Lung (tissue), 16 donors: ENCODE data around the gene METTL18. TPM values are rescaled to one million over a fixed set of nuclear protein-coding genes. Genes with fewer than 3 reads are reported as not detected.

ENCODE experiments used
- ATAC-seq: fragments of 200-7000 bp; cut with Tn5 transposase; one replicate; pipeline ENCODE4 v1.9.1; 2020; ENCODE audit warnings: moderate number of reproducible peaks; ENCODE audit not compliant: insufficient read depth, low FRiP score
- DNase-seq, 3 donors: peaks; one replicate each; pipeline ENCODE4 v3.0.0-alpha.2; 2013 to 2017
- H3K27ac ChIP-seq, 2 donors: one replicate each; pipeline ENCODE4 v1.5.1; 2013; ENCODE audit warnings: mild to moderate bottlenecking in 2 of 2, moderate library complexity in 2 of 2, control low read depth in 1 of 2, inconsistent platforms in 1 of 2, low read depth in 1 of 2, low read length in 1 of 2
- H3K27me3 ChIP-seq, 3 donors: one replicate each; pipeline ENCODE4 v1.5.1; 2013; ENCODE audit warnings: low read length in 2 of 3; ENCODE audit not compliant: control insufficient read depth in 3 of 3, insufficient read depth in 3 of 3
- H3K36me3 ChIP-seq, 4 donors: one replicate each; pipeline ENCODE4 v1.5.1; 2013; ENCODE audit warnings: low read length in 4 of 4, mild to moderate bottlenecking in 1 of 4, moderate library complexity in 1 of 4; ENCODE audit not compliant: control insufficient read depth in 4 of 4, insufficient read depth in 4 of 4
- H3K4me1 ChIP-seq, 5 donors: one replicate each; pipeline ENCODE4 v1.5.1; 2013; ENCODE audit warnings: low read length in 5 of 5, mild to moderate bottlenecking in 2 of 5, moderate library complexity in 1 of 5; ENCODE audit not compliant: control insufficient read depth in 5 of 5, insufficient read depth in 5 of 5
- H3K4me3 ChIP-seq: one replicate; pipeline ENCODE4 v1.5.1; 2013; ENCODE audit warnings: mild to moderate bottlenecking, control low read depth, moderate library complexity
- H3K9ac ChIP-seq, 2 donors: one replicate each; pipeline ENCODE4 v1.5.1; 2013; ENCODE audit warnings: low read length in 2 of 2, control low read depth in 1 of 2; ENCODE audit not compliant: insufficient read depth in 1 of 2
- H3K9me3 ChIP-seq, 4 donors: one replicate each; pipeline ENCODE4 v1.5.1; 2013; ENCODE audit warnings: low read length in 3 of 4, mild to moderate bottlenecking in 1 of 4, moderate library complexity in 1 of 4; ENCODE audit not compliant: control insufficient read depth in 4 of 4, insufficient read depth in 3 of 4
- CTCF ChIP-seq: IDR thresholded peaks from 2 replicates; pipeline ENCODE4 v1.5.1; 2012; ENCODE audit warnings: mild to moderate bottlenecking; ENCODE audit errors: control extremely low read depth, extremely low read depth
- WGBS, 2 donors: extraction: QIAGEN DNeasy Blood & Tissue Kit; methylation state at CpG; one replicate each; pipeline ENCODE4 v1.1.7; 2013; 5-methylcytosine and 5-hydroxymethylcytosine counted together
- long read RNA-seq, 5 donors: transcript quantifications; one replicate each; lab custom pipeline, GENCODE V29; 2026
- polyA plus RNA-seq, 2 donors: library from polyadenylated mRNA; stranded (reverse); fragments of 200-250 nt; gene quantifications; one replicate each; pipeline ENCODE4 v1.2.1, GENCODE V29; 2013
- total RNA-seq, 2 donors: library from RNA; depleted of rRNA in 1 of 2; stranded (reverse); fragments of >200 nt in 1 of 2; gene quantifications; one replicate each; pipeline ENCODE4 v1.2.1, GENCODE V29; 2014 to 2021
- donor health status: control.
- donor health status: control.
- donor health status: Bipolar disorder and iron deficiency.
- donor health status: healthy.
- donor health status: DM: yes; HTN: yes; CAD: no.

The METTL18 gene
- 1 to 10 TPM; 5.9 to 8.6 TPM for total RNA-seq
- polyA plus RNA-seq = 1 to 10 TPM; 4.4 to 6.8 TPM
- long read RNA-seq, donor 1, transcript METTL18-202 (2 exons, 1,521 nt) = major isoform, 8 of 9 reads
- long read RNA-seq, donor 1, partial matches to known transcripts = 0 of 9 reads
- long read RNA-seq, donor 1, other reads (novel, unspliced or antisense) = 0 of 9 reads
- long read RNA-seq, donor 2, partial matches to known transcripts = 0 of 2 reads
- long read RNA-seq, donor 2, other reads (novel, unspliced or antisense) = 0 of 2 reads
- long read RNA-seq, donor 3, partial matches to known transcripts = 0 of 3 reads
- long read RNA-seq, donor 3, other reads (novel, unspliced or antisense) = 0 of 3 reads
- long read RNA-seq, donor 4, partial matches to known transcripts = 0 of 4 reads
- long read RNA-seq, donor 4, other reads (novel, unspliced or antisense) = 0 of 4 reads
- long read RNA-seq, donor 5, transcript METTL18-202 (2 exons, 1,521 nt) = major isoform, 10 of 11 reads
- long read RNA-seq, donor 5, partial matches to known transcripts = 0 of 11 reads
- long read RNA-seq, donor 5, other reads (novel, unspliced or antisense) = 0 of 11 reads

- no peak for TF ChIP-seq CTCF
- Histone ChIP-seq H3K4me1 (peaks cover 4 to 22% (median 10%) of the 10 kb centered on the region in 5 donors), H3K9me3 (no peaks in the 10 kb centered on the region), H3K27ac (peak within 1 kb of the TSS; percentile 75 to 96), H3K27me3 (no peaks in the 10 kb centered on the region), H3K9ac (peak within 1 kb of the TSS; percentile 71 to 88), H3K4me3 (peak within 1 kb of the TSS; percentile 79), H3K36me3 (peaks cover 0 to 2% (median 0%) of the 10 kb centered on the region in 4 donors)
- WGBS, 2 donors = 0% methylated on average over 48 of the region's 48 CpGs
- peak; percentile 99 for ATAC-seq
- peak; percentile 94 to 98 (median 97) for DNase-seq
Observed at GRCh38 chr1:169794530-169795416, at the start of gene METTL18. Gene METTL18 (minus strand): TSS chr1:169794907. CDS start chr1:169793695, 1,212 bp downstream.

- no peak for TF ChIP-seq CTCF
- Histone ChIP-seq H3K27ac (no peak overlapping the region), H3K4me1 (no peaks in the 10 kb centered on the region), H3K36me3 (peaks cover 0 to 26% (median 13%) of the 10 kb centered on the region in 4 donors), H3K9me3 (peaks cover 0 to 3% (median 0%) of the 10 kb centered on the region in 4 donors), H3K27me3 (no peaks in the 10 kb centered on the region), H3K4me3 (no peak overlapping the region), H3K9ac (no peak overlapping the region)
- DNase-seq (no peak), ATAC-seq (no peak)
- 72 to 98% methylated on average over 4 of the region's 4 CpGs for WGBS, 2 donors
Observed at GRCh38 chr1:169838942-169839341, 44.2 kb upstream of the METTL18 start.

- no peak for DNase-seq
- H3K27ac ChIP-seq = no peak overlapping the region
- H3K4me3 ChIP-seq = no peak overlapping the region
- H3K4me1 ChIP-seq = no peaks in the 10 kb centered on the region
- peaks cover 0 to 23% (median 17%) of the 10 kb centered on the region in 4 donors for H3K36me3 ChIP-seq
- TF ChIP-seq CTCF = no peak
- H3K9ac ChIP-seq = no peak overlapping the region
- 98% methylated on average over 1 of the region's 1 CpG for WGBS, 2 donors
- no peak for ATAC-seq
- H3K9me3 ChIP-seq = peaks cover 0 to 3% (median 0%) of the 10 kb centered on the region in 4 donors
- H3K27me3 ChIP-seq = no peaks in the 10 kb centered on the region
Observed at GRCh38 chr1:169836198-169836597, 41.5 kb upstream of the METTL18 start.
